HG03460 (cell line): ENCODE results near the gene KMT2C.
"Not testable (repeated sequence)": the region's sequence is repeated elsewhere in the genome, so short reads cannot be mapped to it uniquely, and the experiment has no call there.

Experiments
- ATAC-seq: cut with Tn5 transposase; IDR thresholded peaks from one replicate; pipeline ENCODE4 v1.9.1; 2021; ENCODE audit not compliant: unreplicated experiment

The KMT2C gene

DNA sequence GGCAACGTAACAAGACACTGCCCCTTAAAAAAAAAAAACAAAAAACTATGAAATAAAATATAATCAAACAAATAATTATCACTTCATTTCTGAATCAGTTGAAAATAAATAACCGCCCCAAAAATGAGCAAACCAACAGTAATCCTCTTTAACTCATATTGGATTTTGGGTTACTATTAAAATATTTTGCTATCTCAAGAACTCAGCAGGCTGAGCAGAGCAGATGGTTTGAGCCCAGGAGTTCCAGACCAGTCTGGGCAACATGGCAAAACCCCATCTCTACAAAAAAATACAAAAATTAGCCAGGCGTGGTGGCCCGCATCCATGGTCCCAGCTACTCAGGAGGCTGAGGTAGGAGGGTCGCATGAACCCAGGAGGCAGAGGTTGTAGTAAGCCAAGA is 216.2 kb downstream of the KMT2C start:
- not testable (repeated sequence) for ATAC-seq

DNA sequence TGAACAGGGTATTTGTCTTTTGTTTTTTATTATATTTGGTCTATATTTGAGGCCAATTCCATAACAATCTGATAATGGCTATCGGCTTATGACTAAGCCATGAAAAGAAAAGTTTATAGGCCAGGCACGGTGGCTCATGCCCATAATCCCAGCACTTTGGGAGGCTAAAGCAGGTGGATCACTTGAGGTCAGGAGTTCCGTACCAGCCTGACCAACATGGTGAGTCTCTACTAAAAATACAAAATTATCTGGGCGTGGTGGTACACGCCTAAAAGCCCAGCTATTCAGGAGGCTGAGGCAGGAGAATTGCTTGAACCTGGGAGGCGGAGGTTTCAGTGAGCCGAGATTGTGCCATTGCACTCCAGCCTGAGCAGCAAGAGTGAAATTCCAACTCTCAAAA is 227.0 kb downstream of the KMT2C start:
- ATAC-seq = not testable (repeated sequence)

DNA sequence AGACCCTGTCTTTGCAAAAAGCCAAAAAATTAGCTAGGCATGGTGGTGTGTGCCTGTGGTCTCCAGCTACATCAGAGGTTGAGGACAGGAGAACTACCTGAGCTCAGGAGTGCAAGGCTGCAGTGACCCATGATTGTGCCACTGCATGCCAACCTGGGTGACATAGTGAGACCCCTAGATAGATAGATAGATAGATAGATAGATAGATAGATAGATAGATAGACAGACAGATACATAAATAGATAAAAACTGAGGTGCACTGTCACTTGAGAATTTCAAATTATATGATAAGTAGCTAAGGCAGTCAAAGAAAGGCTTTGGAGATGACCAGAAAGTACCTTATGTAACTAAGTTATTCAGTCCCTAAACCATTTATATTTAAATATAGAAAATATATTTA is 231.4 kb downstream of the KMT2C start:
- not testable (repeated sequence) for ATAC-seq

DNA sequence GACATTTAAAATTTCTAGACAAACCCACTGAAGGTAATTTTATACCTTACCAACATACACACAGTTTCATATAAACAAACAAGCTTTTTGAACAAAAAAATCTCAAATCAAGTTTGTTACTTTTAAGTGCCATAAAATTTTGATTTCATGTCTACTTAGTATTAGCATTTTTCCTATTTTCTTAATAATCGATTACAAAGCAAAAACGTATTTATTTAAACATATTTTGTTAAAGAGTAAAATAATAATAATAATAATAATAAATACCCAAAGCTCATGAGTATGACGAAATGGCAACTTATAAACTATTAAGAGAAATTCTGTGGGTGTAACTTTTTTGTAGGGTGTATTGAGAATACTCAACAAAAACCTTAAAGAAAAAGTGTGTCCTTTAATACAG is 232.7 kb downstream of the KMT2C start:
- ATAC-seq = no peak

DNA sequence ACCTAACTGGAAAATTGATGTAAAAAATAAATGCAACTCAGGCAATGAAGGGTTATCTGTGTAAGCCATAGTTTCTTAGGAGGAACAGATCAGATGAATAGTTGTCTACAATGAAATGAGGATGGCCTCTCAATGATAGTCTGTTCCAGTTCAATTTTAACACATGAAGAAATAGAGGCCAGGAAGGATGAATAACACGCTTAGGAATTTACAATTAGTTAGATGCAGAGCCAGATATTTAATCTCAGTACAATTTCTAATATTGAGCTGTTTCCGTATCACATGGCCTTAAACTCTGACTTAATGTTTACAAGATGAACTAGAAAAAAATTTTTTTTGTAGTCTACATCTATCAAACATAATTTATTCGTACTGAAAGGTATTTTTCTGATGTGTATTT is 233.7 kb downstream of the KMT2C start:
- no peak for ATAC-seq

DNA sequence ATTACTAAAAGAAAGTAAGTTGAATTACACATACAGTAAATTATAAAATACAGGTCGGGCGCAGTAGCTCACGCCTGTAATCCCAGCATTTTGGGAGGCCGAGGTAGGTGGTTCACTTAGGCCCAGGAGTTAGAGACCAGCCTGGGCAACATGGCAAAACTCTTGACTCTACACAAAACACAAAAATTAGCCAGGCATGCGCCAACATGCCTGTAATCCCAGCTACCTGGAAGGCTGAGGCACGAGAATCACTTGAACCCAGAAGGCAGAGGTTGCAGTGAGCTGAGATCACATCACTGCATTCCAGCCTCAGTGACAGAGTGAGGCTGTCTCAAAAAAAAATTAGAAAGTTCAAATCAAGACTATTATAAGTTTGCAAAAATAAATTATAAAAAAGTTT is 235.4 kb downstream of the KMT2C start:
- ATAC-seq = no peak

DNA sequence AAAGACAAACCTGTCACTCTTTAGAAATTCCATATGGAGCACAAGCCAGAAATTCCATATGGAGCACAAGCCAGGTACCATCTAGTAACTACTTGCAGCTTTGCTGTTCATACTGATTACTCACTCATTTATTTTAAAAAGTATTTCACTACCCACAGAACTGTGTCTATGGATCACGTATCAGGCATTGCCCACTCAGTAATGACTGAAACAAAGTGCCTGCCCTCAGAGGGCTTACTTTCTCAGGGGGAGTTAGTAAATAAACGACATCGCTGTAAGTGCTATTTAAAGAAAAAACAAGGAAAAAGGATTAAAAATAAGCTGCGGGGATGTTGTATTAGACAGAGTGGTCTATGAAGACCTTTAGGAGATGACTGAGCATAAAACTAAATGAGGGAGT is 239.4 kb downstream of the KMT2C start:
- ATAC-seq = no peak

DNA sequence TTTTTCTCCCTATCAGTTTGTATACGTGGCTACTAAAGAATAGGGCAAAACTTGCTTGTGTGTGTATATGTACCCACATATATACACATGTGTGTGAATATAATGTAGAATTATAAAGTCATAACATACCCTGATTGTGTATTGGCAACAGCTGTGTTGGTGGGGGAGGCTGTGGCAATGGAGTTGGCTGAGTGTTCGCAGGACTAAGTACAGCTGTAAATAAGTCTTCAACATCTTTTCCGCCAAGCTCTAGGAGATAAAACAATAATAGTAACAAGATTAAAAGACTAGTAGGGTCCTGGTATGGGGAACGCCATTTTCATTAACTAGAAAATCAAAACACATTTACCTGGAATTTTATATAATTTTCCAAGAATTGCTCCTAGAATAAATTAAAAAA is 241.9 kb downstream of the KMT2C start:
- no peak for ATAC-seq

DNA sequence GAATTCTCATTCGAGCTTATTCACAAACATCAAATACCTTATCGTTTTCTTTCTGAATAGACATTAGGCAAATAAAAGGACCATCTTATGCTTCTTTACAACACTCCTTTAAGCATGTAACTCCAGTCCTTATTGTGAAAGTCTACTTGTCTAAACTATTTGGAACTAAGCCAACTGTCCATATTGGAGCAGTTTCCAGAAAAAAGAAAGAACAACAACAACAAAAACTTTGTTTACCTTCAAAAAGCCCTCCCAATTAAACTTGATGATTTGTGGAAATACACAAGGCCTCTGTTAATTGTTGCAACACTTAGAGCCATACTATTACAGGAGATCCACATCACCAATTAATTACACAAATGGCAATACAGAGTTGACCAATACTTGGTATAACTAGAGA is 246.7 kb downstream of the KMT2C start:
- ATAC-seq = no peak

DNA sequence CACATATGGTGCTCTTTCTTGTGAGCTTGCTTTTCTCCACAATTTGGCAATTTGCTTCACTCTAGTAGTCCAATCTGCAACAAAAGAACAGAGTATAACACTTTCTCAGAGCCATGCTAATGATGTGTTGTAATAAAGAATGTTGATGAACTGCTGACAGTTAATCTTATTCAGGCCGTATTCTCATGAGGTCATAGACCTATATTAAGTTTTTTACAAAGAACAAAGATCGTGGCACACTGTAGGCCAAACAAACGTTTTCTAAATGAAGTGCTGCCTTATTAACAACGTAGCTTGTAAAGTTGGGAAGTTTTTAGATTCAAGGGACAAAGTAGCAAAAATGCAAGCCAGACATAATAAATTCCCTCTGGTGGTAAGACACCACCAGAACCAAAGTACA is 250.2 kb downstream of the KMT2C start:
- no peak for ATAC-seq

DNA sequence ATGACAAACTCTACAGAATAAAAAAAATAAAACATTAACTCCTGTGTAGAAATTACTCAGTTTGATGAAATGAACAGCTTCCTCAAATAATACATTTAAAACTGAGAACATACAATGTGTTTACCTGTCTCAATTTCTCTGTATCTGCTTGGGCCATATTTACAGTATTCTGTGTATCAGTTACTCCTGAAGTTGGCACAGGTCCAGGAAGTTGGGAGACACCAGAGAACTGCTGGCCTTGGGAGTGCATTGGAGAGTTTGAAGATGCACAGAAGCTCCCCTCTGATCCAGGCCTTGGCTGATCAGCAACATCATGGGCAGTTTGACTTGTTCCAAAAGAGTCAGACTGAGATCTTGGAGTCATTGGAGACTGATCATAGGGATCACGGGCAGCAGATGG is 255.2 kb downstream of the KMT2C start:
- ATAC-seq = no peak

DNA sequence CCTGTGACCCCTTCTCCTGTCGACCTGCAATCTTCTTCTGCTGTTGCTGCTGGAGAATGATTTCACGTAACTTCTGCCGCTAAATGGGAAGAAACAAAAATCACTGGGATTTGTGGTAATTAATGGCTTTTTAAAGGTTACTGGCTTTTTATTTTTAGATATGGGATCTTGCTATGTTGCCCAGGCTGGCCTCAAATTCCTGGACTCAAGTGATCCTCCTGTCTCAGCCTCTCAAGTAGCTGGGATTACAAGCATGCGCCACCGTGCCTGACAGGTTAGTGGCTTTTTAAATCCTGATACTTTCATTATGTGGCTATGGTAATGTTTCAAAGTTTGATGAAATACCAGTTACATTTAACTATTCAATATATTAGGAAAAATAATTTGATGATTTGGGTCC is 255.8 kb downstream of the KMT2C start:
- no peak for ATAC-seq

DNA sequence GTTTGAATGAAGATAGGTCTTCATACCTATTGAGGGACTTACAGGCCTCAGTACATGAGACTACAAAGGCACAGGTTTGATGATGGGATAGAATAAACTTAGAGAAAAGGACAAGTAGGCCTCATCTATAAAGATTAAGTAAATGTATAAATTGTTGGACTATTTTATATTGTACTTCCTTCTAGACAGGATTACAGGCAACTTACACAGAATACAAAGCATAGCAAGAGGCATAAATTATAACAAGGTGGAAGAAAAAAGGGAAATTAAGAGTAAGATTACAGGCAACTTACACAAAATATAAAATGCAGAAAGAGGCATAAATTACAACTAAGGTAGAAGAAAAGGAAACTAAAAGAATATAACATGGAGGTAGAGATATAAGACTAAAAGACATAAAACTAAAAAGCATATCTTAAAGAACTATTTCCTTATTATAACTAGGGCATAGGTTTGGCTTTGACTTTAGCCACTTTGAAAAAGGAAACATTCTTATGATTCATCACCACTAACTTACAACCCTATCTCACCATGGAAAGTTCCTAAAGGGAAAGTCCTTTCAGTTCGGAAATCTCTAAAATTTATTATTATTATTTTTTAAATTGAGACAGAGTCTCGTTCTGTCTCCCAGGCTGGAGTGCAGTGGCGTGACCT is 257.3 kb downstream of the KMT2C start:
- no peak for ATAC-seq

DNA sequence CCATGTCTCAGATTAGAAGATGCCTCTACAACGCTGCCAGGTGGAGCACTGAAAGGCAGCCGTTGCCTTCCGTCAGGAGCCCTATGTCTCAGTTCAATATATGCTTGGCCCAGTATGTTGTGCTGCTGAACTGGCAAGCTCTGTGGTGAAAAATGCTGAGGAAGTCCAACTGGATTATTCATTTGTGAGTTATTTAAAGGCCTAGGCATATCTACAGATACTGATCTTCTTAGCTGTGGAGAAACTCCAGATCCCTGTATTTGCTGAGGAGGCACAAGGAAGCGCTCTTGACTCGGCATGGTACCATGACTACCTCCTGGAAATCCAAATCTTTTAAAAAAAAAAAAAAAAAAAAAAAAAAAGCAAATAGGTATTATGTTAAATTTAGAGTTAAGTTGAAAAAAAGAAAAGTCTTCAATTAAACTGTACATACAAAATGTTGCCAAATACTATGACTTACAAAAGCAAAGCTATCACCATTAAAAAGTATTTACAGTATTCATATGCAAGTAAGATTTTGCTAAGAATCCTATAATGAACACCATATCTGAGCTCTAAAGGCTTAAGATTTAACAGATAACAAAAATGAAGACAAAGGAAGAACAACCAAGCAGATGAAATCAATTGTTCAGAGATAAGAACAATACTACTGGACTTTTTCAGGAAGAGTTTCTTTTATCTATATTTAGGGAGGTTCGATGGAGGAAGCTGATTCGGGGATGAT is 258.0 kb downstream of the KMT2C start:
- ATAC-seq = no peak

DNA sequence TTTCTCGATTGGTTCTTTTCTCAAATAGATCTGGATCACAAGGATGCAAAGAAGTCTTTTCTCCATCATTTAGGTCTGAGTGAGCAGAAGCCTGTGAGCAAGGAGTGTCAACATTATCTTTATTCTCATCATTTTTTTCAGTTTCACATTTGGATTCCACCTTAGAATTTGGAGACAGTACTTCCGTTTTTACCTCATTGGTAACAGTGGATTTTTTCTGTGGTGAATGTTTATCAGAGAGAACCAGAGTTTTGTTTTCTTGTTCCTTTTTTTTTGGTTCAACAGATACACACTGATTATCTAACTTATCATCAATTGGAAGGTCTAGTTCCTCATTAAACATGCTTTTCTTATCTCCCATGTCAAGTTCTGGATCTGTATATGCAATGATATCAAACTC is 259.0 kb downstream of the KMT2C start:
- ATAC-seq = peak; percentile 75

DNA sequence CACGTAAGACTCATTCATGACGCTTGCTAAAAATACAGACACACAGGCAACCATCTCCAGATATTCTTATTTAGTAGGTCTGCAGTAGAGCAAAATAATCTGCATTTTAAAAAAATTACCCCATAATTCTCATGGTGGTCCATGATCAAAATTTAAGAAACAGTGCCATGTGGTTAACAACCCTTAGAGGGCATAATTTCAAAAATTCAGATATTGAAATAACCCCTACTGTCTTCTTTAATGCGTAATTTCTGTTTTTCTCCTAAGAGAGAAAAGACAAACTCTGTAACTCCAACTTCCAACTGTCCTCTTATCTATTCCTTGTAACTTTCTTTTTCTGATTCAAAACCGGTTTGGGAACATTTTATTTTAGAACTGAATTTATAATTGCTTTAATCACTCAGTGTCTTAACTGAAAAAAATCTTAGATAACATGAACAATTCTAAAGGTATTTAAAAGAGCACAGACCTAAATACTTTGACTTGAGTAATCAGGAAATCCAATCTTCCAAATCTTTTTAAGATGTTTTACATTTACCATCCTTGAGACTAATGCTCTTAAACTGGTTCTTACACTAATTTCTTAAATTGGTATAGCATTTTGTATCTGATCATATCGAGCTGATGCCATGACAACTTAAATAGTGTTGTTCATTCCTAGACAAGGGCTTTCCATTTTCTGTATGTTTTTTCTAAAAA is 262.3 kb downstream of the KMT2C start:
- ATAC-seq = no peak

DNA sequence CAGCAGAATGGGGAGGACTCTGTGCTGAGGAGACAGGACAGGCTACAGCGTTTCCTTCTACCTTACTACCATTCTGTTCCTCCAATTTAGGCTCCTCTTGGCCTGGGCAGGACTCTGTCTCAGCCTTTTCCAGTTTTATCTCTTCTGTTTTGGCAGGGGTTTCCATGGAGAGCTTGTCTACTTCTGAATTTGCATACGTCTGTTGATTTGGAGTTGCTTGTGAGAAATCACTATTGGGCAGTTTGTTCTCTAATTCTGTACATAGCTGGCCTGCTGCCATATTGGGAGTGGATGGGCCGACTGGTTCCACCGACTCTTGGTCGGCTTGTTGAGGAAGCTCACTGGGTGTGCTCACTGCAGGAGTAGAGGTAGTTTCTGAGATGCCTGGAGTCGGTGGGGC is 273.5 kb downstream of the KMT2C start:
- ATAC-seq = no peak

DNA sequence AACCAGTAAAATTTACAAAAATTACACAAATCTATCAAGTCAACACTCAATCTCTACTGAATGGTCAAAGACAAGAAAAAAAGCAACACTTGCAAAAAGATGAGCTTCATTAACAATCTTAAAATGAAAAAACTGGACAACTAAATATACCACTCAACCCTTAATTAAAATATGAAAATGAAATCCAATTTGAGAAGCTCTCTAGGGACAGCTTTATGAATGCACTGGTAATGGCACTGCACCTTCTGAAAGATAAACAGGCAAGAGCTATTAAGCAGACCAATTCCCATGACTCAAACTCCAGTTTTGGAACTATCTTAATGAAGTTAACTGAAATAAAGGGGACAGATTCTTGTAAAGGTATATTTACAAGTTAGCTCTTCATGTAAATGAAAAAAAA is 274.6 kb downstream of the KMT2C start:
- ATAC-seq = no peak

DNA sequence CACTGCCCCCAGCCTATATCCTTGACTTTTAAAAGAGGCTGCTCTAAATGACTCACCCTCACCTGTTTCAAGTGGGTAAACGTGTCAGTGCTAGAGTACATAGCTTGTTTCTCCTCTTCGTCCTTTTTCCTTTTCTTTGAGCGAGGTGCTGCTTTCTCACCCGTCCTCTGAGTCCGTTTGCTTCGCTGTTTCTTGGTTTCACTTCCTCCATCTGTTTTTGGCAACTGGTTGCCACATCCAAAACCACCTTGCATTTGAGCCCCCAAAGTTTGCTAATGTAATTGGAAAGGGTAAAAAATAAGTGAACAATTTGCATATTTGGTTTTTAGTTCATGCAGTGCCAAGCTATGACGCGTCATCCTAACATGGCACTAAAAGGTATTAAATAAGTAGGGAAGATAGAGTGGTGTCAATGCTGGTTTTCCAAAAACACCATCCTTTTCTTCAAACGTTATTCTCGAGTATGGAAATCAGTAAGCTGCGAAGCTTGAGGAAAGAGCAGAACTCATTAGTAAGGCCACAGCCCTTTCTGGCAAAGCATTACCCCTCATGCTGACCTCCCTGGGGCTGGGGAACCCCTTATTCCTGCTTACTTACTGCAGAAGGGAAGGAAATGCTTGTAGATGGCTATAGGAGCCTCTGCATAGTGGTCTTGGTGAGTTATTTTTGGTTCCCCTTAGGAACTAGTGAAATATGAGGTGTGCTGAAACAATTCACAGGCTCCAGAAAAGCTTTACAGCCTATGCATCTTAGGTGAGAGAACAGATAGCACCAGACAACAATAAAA is 276.8 kb downstream of the KMT2C start:
- ATAC-seq = peak; percentile 93

DNA sequence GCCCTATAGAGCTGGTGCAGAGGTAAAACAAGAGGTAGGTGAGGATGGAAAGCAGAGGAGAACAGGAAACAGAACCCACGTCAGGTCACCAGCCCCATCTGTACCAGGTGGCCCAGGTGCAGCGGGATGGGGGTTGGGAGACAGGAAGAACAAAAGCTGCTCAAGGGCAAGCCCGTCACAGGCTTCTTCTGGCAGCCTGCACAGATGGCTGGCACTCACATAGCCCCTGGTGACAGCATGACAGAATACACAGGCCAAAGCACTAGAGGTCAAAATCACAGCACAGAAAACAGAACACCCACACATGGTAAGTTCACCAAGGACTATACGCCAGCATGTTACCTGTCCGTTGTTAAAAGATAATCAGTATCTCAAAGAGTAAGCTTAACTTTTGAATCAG is 283.5 kb downstream of the KMT2C start:
- ATAC-seq = no peak

DNA sequence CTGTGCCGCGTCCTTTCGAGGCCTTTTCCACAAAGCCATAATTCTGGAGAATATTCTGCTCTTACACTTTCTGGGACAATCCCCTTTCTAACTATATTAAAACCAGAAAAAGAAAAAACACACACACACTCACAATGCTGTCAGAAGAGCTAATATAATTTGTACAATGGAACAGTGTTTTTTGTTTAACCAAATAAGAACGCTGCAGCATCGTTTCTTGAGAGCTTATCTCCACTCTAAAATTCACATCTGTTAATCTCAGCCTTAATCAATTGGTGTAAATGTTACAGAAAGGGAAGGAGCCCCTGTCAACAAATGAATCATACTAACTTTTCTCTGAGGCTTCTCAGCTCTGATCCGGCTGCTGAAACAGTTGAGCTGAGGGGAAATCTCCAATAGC is 286.4 kb downstream of the KMT2C start:
- ATAC-seq = no peak

DNA sequence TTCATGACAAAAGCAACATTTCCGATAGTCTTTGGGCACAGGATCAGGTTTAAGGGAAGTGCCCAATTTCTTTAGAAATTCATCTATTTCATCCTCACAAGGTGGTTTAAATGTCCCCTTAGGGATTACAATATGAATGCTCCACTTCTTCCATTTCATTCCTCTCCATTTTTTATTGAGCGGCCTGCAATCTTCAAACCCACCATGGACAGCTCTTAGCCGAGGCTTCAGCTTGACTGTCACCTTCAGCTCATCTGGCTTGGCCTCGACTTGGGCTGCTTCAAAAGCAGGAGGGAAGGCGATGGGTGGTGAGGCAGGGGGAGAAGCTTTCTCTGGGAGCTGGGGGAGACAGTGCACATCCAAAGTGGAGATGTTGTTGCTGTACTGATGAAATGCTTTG is 287.1 kb downstream of the KMT2C start:
- no peak for ATAC-seq
